Panc1 (cell line): ENCODE measurements around the gene FKBP10. TPM values are rescaled to one million over a fixed set of nuclear protein-coding genes. Genes with fewer than 3 reads are reported as not detected.

Source experiments
- ATAC-seq: fragments of 200-7000 bp; cut with Tn5 transposase; 2 replicates; pipeline ENCODE4 v1.9.1; 2020; ENCODE audit warnings: mild to moderate bottlenecking, moderate library complexity
- BruUV-seq: library from RNA; stranded (reverse); fragments of 400-500 nt; replicated peaks from 2 replicates; lab custom pipeline; 2021; lab: Mats Ljungman, UMichigan
- CTCF ChIA-PET: fragments of 300-600 bp; sonication (Branson Sonifier 250); formaldehyde crosslinking; loops from one replicate; lab custom pipeline; 2022; ENCODE audit warnings: antibody characterized with exemption; lab: Charles Lee
- POLR2A ChIA-PET: fragments of 300-600 bp; sonication (Branson Sonifier 250); formaldehyde crosslinking; loops from one replicate; lab custom pipeline; 2022; ENCODE audit warnings: antibody characterized with exemption; lab: Charles Lee
- DNase-seq: peaks from one replicate; pipeline ENCODE4 v3.0.0-alpha.2; 2010; ENCODE audit warnings: low read depth, low spot score
- H3K27ac ChIP-seq: 2 replicates; pipeline ENCODE4 v1.5.1; 2011; ENCODE audit warnings: mild to moderate bottlenecking, low read length, inconsistent platforms
- H3K27me3 ChIP-seq: fragments of 200-500 bp; sonication (Bioruptor generic); 2 replicates; pipeline ENCODE4 v1.6.0; 2014; ENCODE audit warnings: low read length, inconsistent platforms; ENCODE audit not compliant: control insufficient read depth, insufficient read depth
- H3K36me3 ChIP-seq: fragments of 200-500 bp; sonication (Bioruptor generic); 2 replicates; pipeline ENCODE4 v1.5.1; 2014; ENCODE audit warnings: inconsistent platforms, mild to moderate bottlenecking, low read length, moderate library complexity; ENCODE audit not compliant: control insufficient read depth, insufficient read depth
- H3K4me1 ChIP-seq: 2 replicates; pipeline ENCODE4 v1.5.1; 2011; ENCODE audit warnings: inconsistent platforms, mild to moderate bottlenecking, low read length, moderate library complexity; ENCODE audit not compliant: control insufficient read depth, insufficient read depth
- H3K4me3 ChIP-seq, 2 experiments: 2 replicates each; pipeline ENCODE4 v1.5.1; 2011 to 2012; ENCODE audit warnings: low read depth in 2 of 2, low read length in 2 of 2, mild to moderate bottlenecking in 2 of 2, inconsistent platforms in 1 of 2, moderate library complexity in 1 of 2
- H3K9me3 ChIP-seq: fragments of 200-500 bp; sonication (Bioruptor generic); 2 replicates; pipeline ENCODE4 v1.5.1; 2014; ENCODE audit warnings: low read depth, mild to moderate bottlenecking, inconsistent platforms, low read length, moderate library complexity; ENCODE audit not compliant: control insufficient read depth, insufficient read depth
- CTCF ChIP-seq: fragments of 450-650 bp; IDR thresholded peaks from 2 replicates; pipeline ENCODE4 v1.5.1; 2017; ENCODE audit warnings: mild to moderate bottlenecking
- POLR2AphosphoS5 ChIP-seq: IDR thresholded peaks from 2 replicates; pipeline ENCODE4 v1.6.1; 2012; ENCODE audit warnings: mild to moderate bottlenecking, low read depth, low read length, moderate library complexity
- REST ChIP-seq, 2 experiments: IDR thresholded peaks; 2 replicates each; pipeline ENCODE4 v1.6.1; 2011 to 2012; ENCODE audit warnings: low read depth in 2 of 2, control low read depth in 1 of 2, low read length in 1 of 2, mild to moderate bottlenecking in 1 of 2, moderate library complexity in 1 of 2; ENCODE audit not compliant: insufficient read depth in 1 of 2
- SIN3A ChIP-seq: IDR thresholded peaks from 2 replicates; pipeline ENCODE4 v1.6.1; 2012; ENCODE audit warnings: low read depth, mild to moderate bottlenecking, low read length, moderate library complexity, borderline replicate concordance; ENCODE audit not compliant: insufficient read depth
- TCF7L2 ChIP-seq: IDR thresholded peaks from 2 replicates; pipeline ENCODE4 v1.6.1; 2011; ENCODE audit warnings: mild to moderate bottlenecking, low read depth, low read length, inconsistent platforms
- in situ Hi-C: cut with HindIII; loops from 2 replicates; pipeline ENCODE4 v1.10.0; 2016; ENCODE audit warnings: low sequenced_read_pairs, low pct_unique_long_range_greater_than_20kb
- intact Hi-C: fragments of 100-400 bp; cut with micrococcal nuclease; formaldehyde crosslinking; loops from one replicate; pipeline ENCODE4 v1.10.0; 2022; ENCODE audit not compliant: unreplicated experiment
- total RNA-seq: library from RNA; stranded (reverse); gene quantifications from one replicate; pipeline ENCODE4 v1.2.1, GENCODE V29; 2021; ENCODE audit not compliant: unreplicated experiment

The FKBP10 gene
- total RNA-seq, 1 experiment from 2014 or later: 190 TPM

GRCh38 chr17:41822216-41823140 is 9.7 kb downstream of the FKBP10 start:
- peak; percentile 4 for ATAC-seq
- H3K4me3 ChIP-seq: no peak overlapping the region
- TF ChIP-seq POLR2AphosphoS5 (peak; percentile 50), TCF7L2 (no peak), REST (IDR thresholded peaks at IDR 0.05; ENCODE audit: insufficient read depth in 1 of 2, low read depth in 2 of 2, low read length in 1 of 2) (no peak)
- H3K9me3 ChIP-seq: no peaks in the 10 kb centered on the region
- no peaks in the 10 kb centered on the region; the same call in 1 of the 2 replicates for H3K4me1 ChIP-seq
- H3K36me3 ChIP-seq: peaks cover 2% of the 10 kb centered on the region; the same call in 1 of the 2 replicates
- no peak overlapping the region; the same call in 1 of the 2 replicates for H3K27ac ChIP-seq
- ChIA-PET CTCF (no interaction called here), POLR2A (interaction anchor here (0.5 to 0.6 kb wide), 2 partner anchors 62 to 77 kb away, joined by 3 to 4 read pairs; no protein-coding TSS in a partner anchor)
- TSS peak; percentile 89 for BruUV-seq
- intact Hi-C loops: no loop called here
- no peak for DNase-seq
- no peaks in the 10 kb centered on the region for H3K27me3 ChIP-seq
- in situ Hi-C loops: no loop called here

- CTCF ChIA-PET: no interaction called here
- no peak overlapping the region for H3K27ac ChIP-seq
- DNase-seq (no peak), ATAC-seq (peak; percentile 15)
- no peaks in the 10 kb centered on the region for H3K27me3 ChIP-seq
- no peaks in the 10 kb centered on the region for H3K9me3 ChIP-seq
- POLR2A ChIA-PET: no interaction called here
- H3K4me3 ChIP-seq: no peak overlapping the region
- no peaks in the 10 kb centered on the region; the same call in 1 of the 2 replicates for H3K4me1 ChIP-seq
- TF ChIP-seq POLR2AphosphoS5: 0 out of 2 replicates have a peak, but pooled peaks have one; percentile 28
- no peak for TF ChIP-seq SIN3A
- peaks cover 2% of the 10 kb centered on the region; the same call in 1 of the 2 replicates for H3K36me3 ChIP-seq
- in situ Hi-C loops: no loop called here
- no TSS peak for BruUV-seq
- intact Hi-C loops: no loop called here
Measured at GRCh38 chr17:41823141-41823524, 10.3 kb downstream of the FKBP10 start.

- no TSS peak for BruUV-seq
- ChIA-PET POLR2A (interaction anchor here (0.6 to 0.7 kb wide), 2 partner anchors 18 to 205 kb away, joined by 7 read pairs; no protein-coding TSS in a partner anchor), CTCF (interaction anchor here (0.6 kb wide), 1 partner anchor 50 kb away, joined by 3 read pairs; no protein-coding TSS in a partner anchor)
Measured at GRCh38 chr17:41823580-41823979, 10.8 kb downstream of the FKBP10 start.

More at GRCh38 chr17:41823580-41823979, 10.8 kb downstream of the FKBP10 start:
- H3K27me3 ChIP-seq: no peaks in the 10 kb centered on the region
- H3K36me3 ChIP-seq: no peaks in the 10 kb centered on the region
- H3K4me3 ChIP-seq: no peak overlapping the region
- in situ Hi-C loops (no loop called here), intact Hi-C loops (no loop called here)
- no peak overlapping the region for H3K27ac ChIP-seq
- ATAC-seq: peak; percentile 11; the same call in 1 of the 2 replicates
- DNase-seq: no peak
- no peaks in the 10 kb centered on the region; the same call in 1 of the 2 replicates for H3K4me1 ChIP-seq
- no peaks in the 10 kb centered on the region for H3K9me3 ChIP-seq
- TF ChIP-seq POLR2AphosphoS5 (peak; percentile 38; the same call in 1 of the 2 replicates), CTCF (no peak)
